GM13977 (cell line): Measurements from ENCODE around the gene CARNS1.

ENCODE experiments used
- DNase-seq: peaks from one replicate; pipeline ENCODE4 v3.0.0; 2012; ENCODE audit warnings: low spot score
- CTCF ChIP-seq: IDR thresholded peaks from 2 replicates; pipeline ENCODE4 v1.5.1; 2012; ENCODE audit warnings: mild to moderate bottlenecking, control low read depth; ENCODE audit not compliant: insufficient read depth; ENCODE audit errors: extremely low read depth, missing control alignments
- in situ Hi-C: fragments of 300-500 bp; cut with MboI; formaldehyde crosslinking; loops from one replicate; pipeline ENCODE4 v1.12.0; 2022; ENCODE audit warnings: low sequenced_read_pairs, low pct_unique_long_range_greater_than_20kb, mixed read lengths, inconsistent platforms; ENCODE audit not compliant: unreplicated experiment

The CARNS1 gene

DNA sequence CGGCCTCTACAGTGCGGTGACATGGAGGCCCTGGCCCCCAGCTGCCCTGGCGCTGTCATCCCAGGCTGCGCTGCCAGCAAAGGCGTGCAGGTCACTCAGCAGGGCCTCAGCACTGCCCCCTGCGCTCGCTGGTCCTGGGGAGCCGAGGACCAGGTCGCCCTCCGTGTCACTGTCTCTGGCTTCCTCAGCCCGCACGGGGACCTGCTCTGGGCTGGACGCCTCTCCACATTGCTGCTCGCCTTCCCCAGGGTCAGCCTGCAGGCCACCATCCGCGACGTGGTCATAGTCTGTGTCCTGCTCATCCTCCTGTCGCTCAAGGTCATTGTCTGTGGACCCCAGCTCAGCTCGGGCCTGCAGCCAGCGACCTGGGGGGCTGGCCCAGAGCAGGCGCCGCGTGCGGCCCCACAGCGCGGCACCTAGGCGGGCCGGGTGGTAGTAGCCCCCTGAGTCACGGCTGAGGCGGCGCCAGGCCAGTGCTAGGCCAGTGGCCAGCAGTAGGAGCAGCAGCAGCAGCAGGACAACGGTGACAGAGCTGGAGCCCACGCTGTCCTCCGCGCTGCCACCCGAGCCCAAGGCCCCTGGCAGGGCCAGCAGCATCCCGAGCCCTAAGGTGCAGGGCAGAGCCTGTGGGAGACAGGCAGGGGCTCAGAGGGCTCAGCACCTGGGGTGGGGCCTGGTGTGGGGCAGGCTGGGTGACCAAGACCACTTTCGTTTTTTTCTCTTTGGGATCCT lies 20.4 kb downstream of the CARNS1 start:
- DNase-seq: no peak
- in situ Hi-C loops: no loop called here
- TF ChIP-seq CTCF: no peak

- no peak for TF ChIP-seq CTCF
- in situ Hi-C loops: no loop called here
- DNase-seq: peak; percentile 93
Measured at GRCh38 chr11:67436459-67437081, 21.1 kb downstream of the CARNS1 start.

- in situ Hi-C loops: no loop called here
- DNase-seq: peak; percentile 85
- no peak for TF ChIP-seq CTCF
Measured at GRCh38 chr11:67437082-67437808, 21.8 kb downstream of the CARNS1 start, which contains the start of gene PTPRCAP. PTPRCAP (minus strand) TSS chr11:67437682; CDS start chr11:67437619, 63 bp downstream.

DNA sequence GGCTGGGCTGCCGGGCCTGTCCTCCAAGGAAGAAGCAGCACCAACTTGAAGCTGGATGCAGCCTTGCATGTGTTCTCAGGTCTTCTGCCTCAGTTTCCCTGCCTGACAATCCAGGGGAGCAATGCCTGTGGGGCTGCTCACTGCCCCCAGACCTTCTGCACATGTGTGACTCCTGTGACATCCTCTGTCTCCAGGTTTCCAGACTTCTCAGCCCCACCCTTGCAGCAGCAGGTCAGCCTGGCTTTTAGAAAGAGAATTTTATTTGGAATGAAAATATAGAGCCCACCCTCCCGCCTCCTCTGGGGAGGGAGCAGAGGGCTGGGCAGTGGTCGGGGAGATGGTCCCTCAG lies 22.3 kb downstream of the CARNS1 start:
- TF ChIP-seq CTCF: no peak
- in situ Hi-C loops: no loop called here
- no peak for DNase-seq

GRCh38 chr11:67438158-67438902 lies 22.9 kb downstream of the CARNS1 start:
- TF ChIP-seq CTCF: no peak
- no peak for DNase-seq
- in situ Hi-C loops: no loop called here
